ENCODE results near the gene ATP1B2. TPM values are rescaled to one million over a fixed set of nuclear protein-coding genes. Genes with fewer than 3 reads are reported as not detected.
"Not testable (repeated sequence)": the region's sequence is repeated elsewhere in the genome, so short reads cannot be mapped to it uniquely, and the experiment has no call there.

ATP1B2 gene
- total RNA-seq, 2 experiments from 2014 or later: 0.12 to 0.26 TPM

GRCh38 chr17:7623661-7624060 is 27.1 kb upstream of the ATP1B2 start:
- Mint-ChIP-seq H3K27me3 (no peaks in the 10 kb centered on the region), H3K9me3 (no peaks in the 10 kb centered on the region), H3K36me3 (no peaks in the 10 kb centered on the region), H3K27ac (no peak overlapping the region), H3K4me1 (ENCODE audit: low read depth) (peaks cover 11% of the 10 kb centered on the region), H3K4me3 (no peak overlapping the region)
- ChIA-PET CTCF (no interaction called here), POLR2A (no interaction called here)
- no peak for DNase-seq
- intact Hi-C loops (cut with micrococcal nuclease): no loop called here

GRCh38 chr17:7625749-7626148 is 25.0 kb upstream of the ATP1B2 start:
- H3K36me3 Mint-ChIP-seq; intact Hi-C loops (cut with micrococcal nuclease); POLR2A ChIA-PET; H3K4me3 Mint-ChIP-seq; DNase-seq; H3K9me3 Mint-ChIP-seq; H3K27me3 Mint-ChIP-seq; H3K27ac Mint-ChIP-seq: not testable (repeated sequence)
- CTCF ChIA-PET: interaction anchor here (0.6 to 3.1 kb wide), 2 partner anchors 10 to 62 kb away, joined by 4 to 26 read pairs; partner anchors contain the start of genes TP53 and WRAP53
- peaks cover 11% of the 10 kb centered on the region for H3K4me1 Mint-ChIP-seq (ENCODE audit: low read depth)

- no peak for DNase-seq
- Mint-ChIP-seq H3K4me3 (peak overlapping the region; percentile 89), H3K9me3 (no peaks in the 10 kb centered on the region), H3K4me1 (ENCODE audit: low read depth) (peaks cover 11% of the 10 kb centered on the region), H3K27me3 (no peaks in the 10 kb centered on the region), H3K27ac (no peak overlapping the region), H3K36me3 (no peaks in the 10 kb centered on the region)
- ChIA-PET POLR2A (interaction anchor here (2.0 to 2.4 kb wide), 2 partner anchors 11 to 60 kb away, joined by 7 to 24 read pairs; partner anchors contain the start of genes FXR2, TP53 and WRAP53), CTCF (interaction anchor here (1.8 to 3.1 kb wide), 3 partner anchors 11 to 61 kb away, joined by 9 to 26 read pairs (median 16); partner anchors contain the start of genes FXR2, TP53 and WRAP53)
- intact Hi-C loops (cut with micrococcal nuclease): no loop called here
Measured at GRCh38 chr17:7626307-7626706, 24.4 kb upstream of the ATP1B2 start.

DNA sequence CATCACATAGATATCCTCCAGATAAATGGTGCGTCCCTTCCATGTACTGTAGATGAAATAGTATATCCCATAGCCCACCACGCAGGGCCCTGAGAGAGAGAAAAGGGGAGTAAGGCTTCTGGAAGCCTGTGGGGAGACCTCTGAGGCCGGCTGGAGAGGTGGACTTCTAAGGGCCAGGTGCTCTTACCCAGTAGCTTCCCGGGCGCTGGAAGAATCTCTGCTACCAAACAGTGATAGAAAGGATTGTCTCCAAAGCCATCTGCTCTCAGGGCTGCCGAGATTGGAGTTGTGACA is 23.8 kb upstream of the ATP1B2 start:
- POLR2A ChIA-PET: interaction anchor here (0.9 to 2.4 kb wide), 4 partner anchors 12 to 60 kb away, joined by 3 to 24 read pairs (median 6); partner anchors contain the start of genes ATP1B2, FXR2, TP53 and WRAP53
- no peaks in the 10 kb centered on the region for H3K9me3 Mint-ChIP-seq
- CTCF ChIA-PET: interaction anchor here (1.2 to 3.1 kb wide), 6 partner anchors 9 to 61 kb away, joined by 4 to 26 read pairs (median 7); partner anchors contain the start of genes FXR2, MPDU1, TP53 and WRAP53

DNA sequence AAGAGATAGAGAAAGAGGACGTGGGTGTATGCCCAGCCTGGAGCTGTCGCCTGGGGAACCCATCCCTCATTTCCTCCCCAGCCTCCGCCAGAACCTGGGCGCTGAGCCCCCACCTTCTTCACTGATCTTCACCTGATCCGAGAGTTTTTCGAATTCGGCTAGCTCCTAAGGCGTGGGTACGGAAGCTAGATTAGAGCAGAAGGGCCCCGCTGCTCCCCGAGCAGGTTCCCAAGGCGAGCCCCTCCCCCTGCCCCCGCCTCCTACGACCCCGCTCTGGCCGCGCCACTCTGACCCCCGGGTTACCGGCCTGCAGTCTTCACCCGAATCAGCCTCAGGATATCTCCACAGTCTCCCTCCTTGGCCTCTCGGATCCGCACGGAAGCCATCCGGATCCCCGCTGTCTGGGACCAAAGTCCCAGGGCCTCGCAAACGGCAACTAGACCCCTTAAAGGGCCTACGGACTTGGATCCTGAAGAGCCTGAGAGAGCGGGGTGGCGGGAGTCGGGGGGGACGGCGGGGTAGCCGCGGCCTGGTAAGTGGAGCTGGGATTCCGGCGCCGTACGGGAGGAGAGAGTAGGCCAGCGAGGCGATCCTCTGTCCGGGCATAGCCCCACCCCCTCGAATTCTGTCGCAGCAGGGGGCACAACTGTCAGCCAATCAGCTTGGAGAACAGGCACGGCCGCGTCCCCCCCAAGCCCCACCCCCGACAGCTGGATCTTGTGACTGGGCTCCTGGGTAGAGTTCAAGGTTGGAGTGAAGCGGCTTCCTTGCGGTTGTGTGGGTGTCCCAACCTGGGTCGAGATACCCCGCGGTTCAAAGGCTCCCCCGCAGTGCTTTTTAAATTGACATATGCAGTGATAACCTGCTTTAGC is 23.2 kb upstream of the ATP1B2 start, which contains the start of gene SAT2:
TSS of gene SAT2 (minus strand) at position 572 of the 872 bp plus-strand sequence. CDS start at position 386, 186 bp downstream.
- no peaks in the 10 kb centered on the region for H3K9me3 Mint-ChIP-seq
- no peaks in the 10 kb centered on the region for H3K36me3 Mint-ChIP-seq
- peak; percentile 92 for DNase-seq
- peaks cover 11% of the 10 kb centered on the region for H3K4me1 Mint-ChIP-seq (ENCODE audit: low read depth)
- peak within 1 kb of the TSS; percentile 58 for H3K27ac Mint-ChIP-seq
- peak within 1 kb of the TSS; percentile 89 for H3K4me3 Mint-ChIP-seq
- H3K27me3 Mint-ChIP-seq: no peaks in the 10 kb centered on the region
- intact Hi-C loops (cut with micrococcal nuclease): loop anchor here (1.0 kb wide), 1 partner anchor 12 kb away; no protein-coding TSS in a partner anchor
- ChIA-PET POLR2A (interaction anchor here (0.9 to 2.4 kb wide), 4 partner anchors 12 to 59 kb away, joined by 3 to 24 read pairs (median 6); partner anchors contain the start of genes ATP1B2, FXR2, TP53 and WRAP53), CTCF (interaction anchor here (0.7 to 3.1 kb wide), 10 partner anchors 10 to 115 kb away, joined by 3 to 26 read pairs (median 4); partner anchors contain the start of genes FXR2, MPDU1, TP53 and WRAP53)

More for the DNA sequence above, 23.8 kb upstream of the ATP1B2 start:
- Mint-ChIP-seq H3K4me1 (ENCODE audit: low read depth) (peaks cover 11% of the 10 kb centered on the region), H3K27me3 (no peaks in the 10 kb centered on the region), H3K4me3 (peak overlapping the region; percentile 89), H3K36me3 (no peaks in the 10 kb centered on the region), H3K27ac (no peak overlapping the region)
- DNase-seq: no peak
- intact Hi-C loops (cut with micrococcal nuclease): loop anchor here (1.0 kb wide), 1 partner anchor 12 kb away; no protein-coding TSS in a partner anchor

GRCh38 chr17:7629939-7630571 is 20.7 kb upstream of the ATP1B2 start, which contains the start of gene SHBG:
Gene SHBG, plus strand, starts transcription at chr17:7630135. Its CDS starts 38 bp downstream, at chr17:7630173.
- CTCF ChIA-PET: interaction anchor here (0.8 to 5.8 kb wide), 4 partner anchors 11 to 87 kb away, joined by 3 to 61 read pairs (median 4); partner anchors contain the start of genes DNAH2, TP53 and WRAP53
- Mint-ChIP-seq H3K36me3 (no peaks in the 10 kb centered on the region), H3K4me1 (ENCODE audit: low read depth) (peaks cover 11% of the 10 kb centered on the region), H3K4me3 (no peak within 1 kb of the TSS), H3K27ac (no peak within 1 kb of the TSS), H3K27me3 (no peaks in the 10 kb centered on the region), H3K9me3 (no peaks in the 10 kb centered on the region)
- POLR2A ChIA-PET: no interaction called here
- intact Hi-C loops (cut with micrococcal nuclease): no loop called here
- DNase-seq: no peak

DNA sequence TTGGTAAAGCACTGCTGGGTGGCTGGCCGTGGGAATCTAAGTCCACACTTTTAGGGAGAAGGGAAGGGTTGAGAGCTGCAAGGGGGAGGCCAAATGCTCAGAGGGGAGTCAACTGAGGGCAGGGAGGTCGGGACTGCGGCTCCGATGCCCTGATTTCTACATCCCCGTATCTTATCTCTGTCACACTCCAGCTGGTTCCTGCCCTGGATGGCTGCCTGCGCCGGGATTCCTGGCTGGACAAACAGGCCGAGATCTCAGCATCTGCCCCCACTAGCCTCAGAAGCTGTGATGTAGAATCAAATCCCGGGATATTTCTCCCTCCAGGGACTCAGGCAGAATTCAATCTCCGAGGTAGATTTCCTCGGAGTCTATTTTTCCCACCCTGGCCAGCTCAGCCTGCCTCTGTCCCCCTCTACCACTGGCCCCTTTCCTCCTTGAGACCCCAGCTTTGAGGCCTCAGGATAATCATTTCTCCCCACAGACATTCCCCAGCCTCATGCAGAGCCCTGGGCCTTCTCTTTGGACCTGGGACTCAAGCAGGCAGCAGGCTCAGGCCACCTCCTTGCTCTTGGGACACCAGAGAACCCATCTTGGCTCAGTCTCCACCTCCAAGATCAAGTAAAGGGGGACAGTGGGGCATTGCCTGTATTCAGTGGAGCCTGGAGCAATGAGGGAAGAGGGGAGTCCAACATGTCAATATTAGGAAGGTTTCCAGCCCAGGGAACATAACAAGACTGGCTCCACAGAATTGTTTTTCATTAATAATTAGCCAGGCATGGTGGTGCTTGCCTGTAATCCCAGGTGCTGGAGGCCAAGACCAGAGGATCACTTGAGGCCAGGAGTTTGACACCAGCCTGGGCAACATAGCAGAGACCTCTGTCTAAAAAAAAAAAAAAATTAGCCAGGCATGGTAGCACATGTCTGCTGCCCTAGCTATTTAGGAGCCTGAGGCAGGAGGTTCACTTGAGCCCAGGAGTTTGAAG is 19.0 kb upstream of the ATP1B2 start:
- CTCF ChIA-PET: interaction anchor here (0.8 to 5.8 kb wide), 10 partner anchors 11 to 123 kb away, joined by 3 to 61 read pairs (median 4); partner anchors contain the start of genes DNAH2, FXR2, TP53 and WRAP53

DNA sequence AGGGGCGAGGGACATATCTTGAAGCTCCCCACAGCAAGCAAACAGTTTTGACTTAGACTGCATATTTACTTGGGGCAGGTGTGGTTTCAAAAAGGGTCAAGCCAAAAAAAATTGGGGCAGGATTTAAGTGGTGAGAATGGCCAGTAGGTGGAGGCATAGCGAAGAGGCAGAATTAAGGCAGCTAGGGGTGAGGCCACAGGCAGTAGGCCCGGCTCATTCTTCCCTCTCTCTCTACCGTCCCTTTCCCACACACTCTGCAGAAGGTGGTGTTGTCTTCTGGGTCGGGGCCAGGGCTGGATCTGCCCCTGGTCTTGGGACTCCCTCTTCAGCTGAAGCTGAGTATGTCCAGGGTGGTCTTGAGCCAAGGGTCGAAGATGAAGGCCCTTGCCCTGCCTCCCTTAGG is 18.2 kb upstream of the ATP1B2 start:
- Mint-ChIP-seq H3K4me3 (no peak overlapping the region), H3K4me1 (ENCODE audit: low read depth) (peaks cover 2% of the 10 kb centered on the region), H3K27me3 (no peaks in the 10 kb centered on the region), H3K36me3 (no peaks in the 10 kb centered on the region), H3K27ac (no peak overlapping the region), H3K9me3 (no peaks in the 10 kb centered on the region)
- peak; percentile 49 for DNase-seq
- ChIA-PET CTCF (interaction anchor here (0.8 to 5.8 kb wide), 10 partner anchors 10 to 117 kb away, joined by 3 to 61 read pairs (median 4); partner anchors contain the start of genes FXR2, TP53 and WRAP53), POLR2A (interaction anchor here (1.9 kb wide), 1 partner anchor 54 kb away, joined by 11 read pairs; the partner anchor contains the start of gene TP53)
- intact Hi-C loops (cut with micrococcal nuclease): loop anchor here (1.0 kb wide), 1 partner anchor 56 kb away; the partner anchor contains the start of gene WRAP53

More for the DNA sequence above, 19.0 kb upstream of the ATP1B2 start:
- no peak for DNase-seq
- no peaks in the 10 kb centered on the region for H3K27me3 Mint-ChIP-seq
- H3K9me3 Mint-ChIP-seq: no peaks in the 10 kb centered on the region
- H3K4me3 Mint-ChIP-seq: no peak overlapping the region
- no peaks in the 10 kb centered on the region for H3K36me3 Mint-ChIP-seq
- intact Hi-C loops (cut with micrococcal nuclease): loop anchor here (1.0 kb wide), 1 partner anchor 57 kb away; the partner anchor contains the start of gene WRAP53
- H3K27ac Mint-ChIP-seq: no peak overlapping the region
- H3K4me1 Mint-ChIP-seq (ENCODE audit: low read depth): peaks cover 6% of the 10 kb centered on the region
- POLR2A ChIA-PET: interaction anchor here (1.9 kb wide), 1 partner anchor 55 kb away, joined by 11 read pairs; the partner anchor contains the start of gene TP53

- ChIA-PET CTCF (interaction anchor here (0.9 to 5.8 kb wide), 8 partner anchors 12 to 117 kb away, joined by 3 to 61 read pairs (median 4); partner anchors contain the start of genes FXR2, TP53 and WRAP53), POLR2A (interaction anchor here (1.9 kb wide), 1 partner anchor 54 kb away, joined by 11 read pairs; the partner anchor contains the start of gene TP53)
- Mint-ChIP-seq H3K27me3 (no peaks in the 10 kb centered on the region), H3K4me1 (ENCODE audit: low read depth) (no peaks in the 10 kb centered on the region), H3K36me3 (no peaks in the 10 kb centered on the region), H3K9me3 (no peaks in the 10 kb centered on the region), H3K4me3 (no peak overlapping the region), H3K27ac (no peak overlapping the region)
- DNase-seq: no peak
- intact Hi-C loops (cut with micrococcal nuclease): no loop called here
Measured at GRCh38 chr17:7633093-7633492, 17.6 kb upstream of the ATP1B2 start.

GRCh38 chr17:7634384-7634783 is 16.3 kb upstream of the ATP1B2 start:
- Mint-ChIP-seq H3K4me1 (ENCODE audit: low read depth) (no peaks in the 10 kb centered on the region), H3K36me3 (no peaks in the 10 kb centered on the region), H3K4me3 (no peak overlapping the region), H3K27ac (no peak overlapping the region), H3K9me3 (no peaks in the 10 kb centered on the region), H3K27me3 (no peaks in the 10 kb centered on the region)
- ChIA-PET CTCF (interaction anchor here (1.2 to 5.8 kb wide), 3 partner anchors 9 to 54 kb away, joined by 3 to 61 read pairs (median 4); partner anchors contain the start of genes TP53 and WRAP53), POLR2A (interaction anchor here (0.6 kb wide), 1 partner anchor 203 kb away, joined by 3 read pairs; no protein-coding TSS in a partner anchor)
- intact Hi-C loops (cut with micrococcal nuclease): no loop called here
- DNase-seq: peak; percentile 54

Measured in activated CD4-positive, alpha-beta memory T cell treated with anti-CD3 and anti-CD28 coated beads for 36 hours (primary cell).